Stimulated activated CD8-positive, alpha-beta memory T cell treated with anti-CD3 and anti-CD28 coated beads, Interleukin-12 subunit alpha, Interleukin-12 subunit beta, amount 100 ng/mL, for 4 hours (primary cell): ENCODE results near the gene ADRM1.

ENCODE experiments used
- DNase-seq: peaks from one replicate; pipeline ENCODE4 v3.0.0-alpha.2; 2020; ENCODE audit warnings: low read depth

The ADRM1 gene

GRCh38 chr20:62297449-62298227, 5.2 kb upstream of the ADRM1 start:
- no peak for DNase-seq

DNA sequence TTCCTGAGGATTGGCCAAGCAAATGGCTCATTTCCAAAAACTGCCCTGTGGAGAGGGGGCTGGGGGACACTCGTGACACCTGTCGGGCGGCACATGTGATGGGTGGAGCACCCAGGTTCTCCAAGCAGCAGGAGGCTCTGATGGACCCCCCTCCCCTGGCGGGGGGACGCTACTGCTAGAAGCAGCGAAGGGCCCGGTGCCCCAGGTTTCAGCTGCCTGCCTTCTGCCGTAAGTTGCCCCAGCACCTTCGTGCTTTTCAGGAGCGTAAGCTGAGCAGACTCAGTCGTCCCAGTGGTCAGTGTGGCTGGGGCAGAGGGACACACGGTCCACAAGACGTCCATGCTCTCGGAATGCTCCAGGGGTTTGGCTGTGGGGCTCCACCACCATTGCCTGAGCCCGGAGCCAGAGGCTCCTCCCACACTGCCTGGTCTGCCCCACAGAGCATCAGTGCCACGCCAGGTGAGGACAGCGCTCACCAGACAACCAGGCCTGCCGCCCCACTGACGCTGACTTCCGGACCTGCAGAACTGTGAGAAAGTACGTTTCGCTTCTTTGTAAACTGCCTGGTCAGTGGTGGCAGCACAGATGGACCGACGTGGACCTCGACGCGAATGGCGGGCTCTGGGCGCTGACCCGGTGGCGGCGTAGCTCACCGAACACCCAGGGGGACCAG, 4.1 kb upstream of the ADRM1 start:
- DNase-seq: no peak

- DNase-seq: no peak
These were observed 3.0 kb upstream of the ADRM1 start for GRCh38 chr20:62299666-62300236.

GRCh38 chr20:62300319-62300718, 2.5 kb upstream of the ADRM1 start:
- no peak for DNase-seq

- DNase-seq: no peak
These were observed 1.6 kb upstream of the ADRM1 start for GRCh38 chr20:62301111-62301668.

DNA sequence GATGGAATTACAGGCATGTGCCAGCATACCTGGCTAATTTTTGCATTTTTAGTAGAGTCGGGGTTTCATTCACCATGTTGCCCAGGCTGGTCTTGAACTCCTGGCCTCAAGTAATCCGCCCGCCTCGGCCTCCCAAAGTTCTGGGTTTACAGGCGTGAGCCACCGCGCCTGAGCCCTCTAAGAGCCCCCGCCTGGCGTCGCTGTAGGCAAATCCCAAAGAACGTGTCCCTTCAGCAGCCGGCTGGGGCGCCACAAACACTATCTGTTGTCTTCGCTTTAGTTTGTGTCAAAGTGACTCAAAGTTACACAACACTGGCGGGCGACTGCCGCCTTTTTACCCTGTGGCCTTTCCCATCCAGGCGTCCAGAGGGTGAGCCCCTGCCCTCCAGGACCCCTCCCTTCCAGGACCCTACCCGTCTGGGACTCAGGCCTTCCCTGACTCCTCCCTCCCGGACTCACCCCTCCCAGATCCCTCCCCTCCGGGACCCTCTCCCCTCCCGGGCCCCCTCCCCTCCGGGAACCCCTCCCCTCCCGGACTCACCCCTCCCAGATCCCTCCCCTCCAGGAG, 940 bp upstream of the ADRM1 start:
- peak; percentile 71 for DNase-seq

DNA sequence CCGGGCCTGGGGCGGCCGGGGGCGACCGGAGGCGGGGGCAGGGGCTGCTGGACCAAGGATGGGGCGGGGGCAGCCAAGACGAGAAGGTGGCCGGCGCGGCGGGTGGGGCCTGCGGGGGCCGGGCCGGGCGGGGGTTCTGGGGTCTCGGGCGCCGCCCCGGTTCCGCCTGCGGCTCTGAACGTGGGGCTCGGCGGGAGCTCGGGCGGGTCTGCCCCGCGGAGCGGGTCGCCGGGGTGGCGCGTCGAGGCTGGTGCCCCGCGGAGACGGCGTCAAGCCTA, 204 bp downstream of the ADRM1 start:
- DNase-seq: no peak

- DNase-seq: no peak
These were observed 786 bp downstream of the ADRM1 start for GRCh38 chr20:62303340-62304226.

GRCh38 chr20:62304331-62305148, 1.7 kb downstream of the ADRM1 start:
- no peak for DNase-seq

DNA sequence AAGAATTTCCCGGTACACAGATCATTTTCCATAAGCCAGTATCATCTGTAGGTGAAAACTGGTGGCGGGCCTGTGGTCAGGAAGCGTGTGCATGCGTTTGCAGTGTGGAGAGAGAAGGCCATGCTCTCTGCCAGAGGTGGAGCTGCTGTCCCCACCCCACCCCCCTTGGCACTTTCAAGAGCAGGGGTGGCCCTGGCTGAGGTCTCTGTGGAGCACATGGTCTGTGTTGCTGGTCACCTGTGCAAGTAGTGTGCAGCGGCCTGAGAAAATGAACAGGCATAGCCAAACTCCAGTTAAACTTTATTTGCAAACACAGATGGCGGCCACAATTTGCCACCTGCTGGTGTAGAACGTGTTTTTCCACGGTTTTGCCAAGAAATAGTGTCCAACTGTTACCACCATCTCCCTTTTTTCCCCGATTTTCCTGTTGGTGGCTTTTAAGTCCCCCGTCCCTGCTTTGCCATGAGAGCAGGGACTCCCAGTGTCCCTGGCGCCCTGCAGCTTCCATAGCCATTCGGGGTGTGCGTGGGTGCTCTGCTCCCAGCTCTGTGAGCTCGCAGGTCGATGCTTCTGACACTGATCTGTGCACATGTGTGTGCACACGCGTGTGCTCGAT, 2.5 kb downstream of the ADRM1 start:
- no peak for DNase-seq

- no peak for DNase-seq
These were observed 3.1 kb downstream of the ADRM1 start for GRCh38 chr20:62305765-62306413.

- no peak for DNase-seq
These were observed 3.8 kb downstream of the ADRM1 start for GRCh38 chr20:62306414-62307187.

DNA sequence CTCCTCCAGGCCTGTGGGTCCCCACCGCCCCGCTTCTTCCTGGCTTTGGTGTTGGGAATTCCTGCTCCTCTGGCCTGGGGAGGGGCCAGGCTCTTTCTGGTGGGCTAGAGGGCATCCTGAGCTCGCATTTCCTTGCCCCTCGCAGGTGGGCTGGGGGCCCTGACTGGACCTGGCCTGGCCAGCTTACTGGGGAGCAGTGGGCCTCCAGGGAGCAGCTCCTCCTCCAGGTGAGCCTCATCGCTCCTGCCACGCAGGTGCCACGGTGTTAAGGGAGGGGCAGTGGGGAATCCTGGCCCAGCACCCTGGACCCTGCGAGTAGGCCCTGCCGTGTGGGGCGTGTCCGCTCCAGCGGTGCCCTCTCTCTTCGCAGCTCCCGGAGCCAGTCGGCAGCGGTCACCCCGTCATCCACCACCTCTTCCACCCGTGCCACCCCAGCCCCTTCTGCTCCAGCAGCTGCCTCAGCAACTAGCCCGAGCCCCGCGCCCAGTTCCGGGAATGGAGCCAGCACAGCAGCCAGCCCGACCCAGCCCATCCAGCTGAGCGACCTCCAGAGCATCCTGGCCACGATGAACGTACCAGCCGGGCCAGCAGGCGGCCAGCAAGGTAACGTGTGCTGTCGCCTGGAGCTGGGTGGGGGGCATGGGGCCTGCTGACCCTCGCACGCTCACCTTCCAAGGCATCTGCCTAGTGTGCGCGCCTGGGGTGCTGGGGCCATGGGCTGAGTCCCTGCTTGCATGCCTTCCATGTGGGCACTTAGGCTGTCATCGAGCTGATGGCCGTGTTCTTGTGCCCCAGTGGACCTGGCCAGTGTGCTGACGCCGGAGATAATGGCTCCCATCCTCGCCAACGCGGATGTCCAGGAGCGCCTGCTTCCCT, 4.7 kb downstream of the ADRM1 start:
- DNase-seq: no peak

DNA sequence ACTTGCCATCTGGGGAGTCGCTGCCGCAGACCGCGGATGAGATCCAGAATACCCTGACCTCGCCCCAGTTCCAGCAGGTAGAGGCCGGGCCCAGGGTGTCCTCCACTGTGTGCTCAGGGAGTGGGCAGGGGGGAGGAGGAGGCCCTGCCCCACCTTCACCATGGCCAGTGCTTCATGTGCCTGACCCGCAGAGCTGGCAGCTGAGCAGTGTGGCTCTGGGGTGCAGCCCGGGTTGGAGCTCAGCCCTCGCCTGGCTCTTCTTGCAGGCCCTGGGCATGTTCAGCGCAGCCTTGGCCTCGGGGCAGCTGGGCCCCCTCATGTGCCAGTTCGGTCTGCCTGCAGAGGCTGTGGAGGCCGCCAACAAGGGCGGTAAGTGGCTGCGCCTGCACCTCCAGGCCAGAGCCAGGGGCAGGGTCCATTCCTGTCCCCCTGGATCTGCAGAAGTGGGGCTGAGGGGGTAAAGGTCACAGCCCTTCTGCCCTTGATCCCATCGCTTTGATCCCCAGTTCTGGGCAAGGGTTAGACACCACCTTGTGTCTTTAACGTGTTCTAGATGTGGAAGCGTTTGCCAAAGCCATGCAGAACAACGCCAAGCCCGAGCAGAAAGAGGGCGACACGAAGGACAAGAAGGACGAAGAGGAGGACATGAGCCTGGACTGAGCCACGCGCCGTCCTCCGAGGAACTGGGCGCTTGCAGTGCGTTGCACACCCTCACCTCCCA, 5.5 kb downstream of the ADRM1 start:
- DNase-seq: no peak

DNA sequence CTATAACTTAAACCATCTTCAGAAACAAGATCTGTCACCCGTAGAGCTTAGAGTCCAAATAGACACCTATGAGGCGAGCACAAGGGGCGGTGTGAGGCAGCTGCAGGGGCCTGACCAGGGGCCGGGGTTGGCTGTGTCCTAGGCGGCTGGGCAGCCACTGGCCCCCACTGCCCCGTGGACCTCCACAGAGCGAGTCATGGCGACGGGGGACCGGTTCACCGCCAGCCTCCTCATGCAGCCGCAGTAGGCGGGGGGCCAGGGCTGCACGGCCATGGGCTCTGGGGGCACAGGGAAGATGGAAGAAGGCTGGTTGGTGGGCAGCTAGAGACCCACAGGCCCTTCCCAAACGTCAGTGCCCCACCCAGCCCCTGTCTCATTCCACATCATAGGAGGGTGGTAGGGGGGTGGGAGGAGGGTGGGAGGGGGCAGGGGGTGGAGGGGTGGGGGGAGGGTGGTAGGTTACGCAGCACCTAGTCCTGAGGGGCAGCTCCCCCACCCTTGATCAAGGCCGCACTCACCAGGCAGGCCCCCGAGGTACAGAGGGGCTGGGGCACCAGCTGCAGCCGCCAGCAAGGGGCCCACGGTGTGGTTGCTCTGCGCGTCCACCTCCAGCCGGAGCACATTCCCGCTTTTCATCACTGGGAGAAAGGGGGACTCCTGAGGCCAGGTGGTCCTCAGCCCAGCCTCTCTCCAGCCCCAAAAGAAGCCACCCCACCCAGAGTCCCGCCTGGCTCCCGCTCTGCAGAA, 6.6 kb downstream of the ADRM1 start:
- no peak for DNase-seq

DNA sequence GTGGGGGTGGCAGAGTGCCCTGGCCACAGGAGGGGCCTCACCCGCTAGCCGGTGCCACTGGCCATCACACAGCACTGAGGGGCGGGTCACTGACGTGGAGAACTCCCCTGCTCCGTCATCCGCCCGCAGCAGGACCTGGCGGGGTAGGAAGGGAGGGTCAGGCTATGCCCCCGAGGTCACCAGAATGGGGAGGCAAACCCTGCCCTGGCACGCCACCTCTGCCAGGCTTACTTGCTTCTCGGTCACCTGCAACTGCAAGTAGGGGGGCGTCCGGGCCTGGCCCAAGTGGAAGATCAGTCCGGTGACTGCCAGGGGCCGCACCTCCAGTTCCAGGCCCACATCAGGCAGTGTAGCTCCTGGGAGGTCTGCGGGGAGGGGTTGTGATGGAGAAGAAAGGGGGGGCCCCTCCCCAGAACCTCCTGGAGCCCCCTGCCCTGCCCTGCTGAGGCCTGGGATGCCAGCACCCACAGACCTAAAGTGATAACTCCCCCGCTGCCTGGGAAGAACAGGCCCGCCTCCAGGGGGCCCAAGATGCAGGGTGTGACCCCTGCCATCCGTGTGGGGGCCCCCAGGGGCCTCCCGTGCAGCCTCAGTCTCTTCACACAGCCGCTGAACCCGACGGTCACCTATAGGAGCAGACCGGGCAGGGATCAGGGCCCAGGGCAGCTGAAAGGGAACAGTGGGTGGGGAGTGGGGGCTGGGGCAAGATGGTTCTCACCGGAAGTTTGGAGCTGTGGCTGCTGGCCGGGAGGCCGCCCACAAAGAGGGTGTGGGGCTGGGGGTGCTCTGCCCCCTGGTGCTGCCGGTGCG, 7.4 kb downstream of the ADRM1 start:
- no peak for DNase-seq
